GM21723 (cell line): Measurements from ENCODE around the gene WDR55.
"Not testable (repeated sequence)": the region's sequence is repeated elsewhere in the genome, so short reads cannot be mapped to it uniquely, and the experiment has no call there.

Experiments
- ATAC-seq: cut with Tn5 transposase; IDR thresholded peaks from one replicate; pipeline ENCODE4 v1.9.1; 2021; ENCODE audit warnings: mild to moderate bottlenecking, moderate library complexity; ENCODE audit not compliant: unreplicated experiment

The WDR55 gene

DNA sequence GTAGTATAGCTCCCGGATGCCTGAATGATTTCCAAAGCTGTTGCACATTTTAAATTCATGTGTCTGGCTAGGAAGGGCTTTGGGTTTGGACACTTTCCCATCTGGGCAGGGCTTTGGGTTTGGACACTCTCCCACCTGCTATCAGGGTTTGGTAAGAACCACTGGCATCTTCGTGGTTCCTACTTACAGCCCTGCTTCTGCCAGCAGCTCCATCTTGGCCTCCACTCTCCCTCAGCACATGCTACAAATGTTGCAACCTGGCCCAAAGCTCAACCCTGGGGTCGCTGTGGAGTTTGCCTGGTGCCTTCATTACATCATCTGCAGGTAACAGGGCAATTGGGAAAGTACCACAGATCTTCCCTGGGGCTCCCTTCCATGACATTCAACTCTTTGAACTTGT lies 22.0 kb upstream of the WDR55 start:
- no peak for ATAC-seq

GRCh38 chr5:140647042-140647419 lies 17.7 kb upstream of the WDR55 start:
- ATAC-seq = no peak

- no peak for ATAC-seq
Measured at GRCh38 chr5:140658870-140659269, 5.8 kb upstream of the WDR55 start.

- ATAC-seq = not testable (repeated sequence)
Measured at GRCh38 chr5:140660371-140660770, 4.3 kb upstream of the WDR55 start.

GRCh38 chr5:140664030-140664358 lies 710 bp upstream of the WDR55 start:
- no peak for ATAC-seq

DNA sequence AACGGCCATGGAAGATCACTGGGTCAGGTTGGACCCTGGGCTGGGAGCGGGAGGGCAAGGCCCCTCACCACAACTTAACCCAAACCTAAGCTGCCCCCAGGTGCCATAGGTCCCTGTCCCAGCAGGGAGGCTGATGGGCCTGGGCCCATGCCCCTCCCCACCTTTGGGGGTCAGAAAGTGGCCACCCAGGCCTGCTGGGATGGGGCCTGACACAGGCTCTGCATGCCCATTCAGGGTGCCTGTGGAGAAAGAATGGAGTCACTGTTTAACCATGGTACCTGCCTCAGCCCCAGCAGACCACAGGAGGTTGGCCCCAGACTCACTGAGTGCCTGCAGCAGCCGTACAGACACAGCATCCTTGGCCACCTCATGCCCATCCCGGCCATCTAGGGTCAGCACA lies 6.3 kb downstream of the WDR55 start:
- ATAC-seq = not testable (repeated sequence)

GRCh38 chr5:140671472-140672125 lies 6.9 kb downstream of the WDR55 start:
- no peak for ATAC-seq

- no peak for ATAC-seq
Measured at GRCh38 chr5:140672455-140673186, 7.9 kb downstream of the WDR55 start.

- no peak for ATAC-seq
Measured at GRCh38 chr5:140673187-140673976, 8.7 kb downstream of the WDR55 start, which contains the start of gene DND1. TSS of gene DND1 (minus strand) at chr5:140673576. CDS start at chr5:140673542, 34 bp downstream.

DNA sequence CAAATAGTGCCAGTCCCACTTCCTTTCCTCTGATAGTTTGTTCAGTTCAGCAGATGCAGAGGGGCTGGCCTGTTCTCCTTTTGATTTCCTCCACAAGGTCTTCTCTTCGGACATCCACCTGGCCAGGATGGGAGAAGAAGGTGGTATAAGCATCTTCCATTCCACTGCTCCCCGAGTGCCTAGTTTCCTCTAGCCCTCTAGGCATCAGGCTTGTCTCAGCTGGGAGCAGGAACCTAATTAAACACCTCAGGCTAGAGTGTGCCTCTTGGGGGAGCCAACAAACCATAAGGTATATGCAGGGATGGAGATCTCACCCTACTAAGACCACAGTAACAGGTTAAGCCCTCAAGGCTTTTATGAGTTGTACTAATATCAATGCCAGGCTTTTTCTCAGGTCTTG lies 9.5 kb downstream of the WDR55 start:
- ATAC-seq = no peak

- no peak for ATAC-seq
Measured at GRCh38 chr5:140674629-140675028, 9.9 kb downstream of the WDR55 start.

- ATAC-seq = no peak
Measured at GRCh38 chr5:140677947-140678346, 13.2 kb downstream of the WDR55 start.

- no peak for ATAC-seq
Measured at GRCh38 chr5:140678993-140679392, 14.3 kb downstream of the WDR55 start.

GRCh38 chr5:140690376-140690932 lies 25.8 kb downstream of the WDR55 start:
- ATAC-seq = no peak

DNA sequence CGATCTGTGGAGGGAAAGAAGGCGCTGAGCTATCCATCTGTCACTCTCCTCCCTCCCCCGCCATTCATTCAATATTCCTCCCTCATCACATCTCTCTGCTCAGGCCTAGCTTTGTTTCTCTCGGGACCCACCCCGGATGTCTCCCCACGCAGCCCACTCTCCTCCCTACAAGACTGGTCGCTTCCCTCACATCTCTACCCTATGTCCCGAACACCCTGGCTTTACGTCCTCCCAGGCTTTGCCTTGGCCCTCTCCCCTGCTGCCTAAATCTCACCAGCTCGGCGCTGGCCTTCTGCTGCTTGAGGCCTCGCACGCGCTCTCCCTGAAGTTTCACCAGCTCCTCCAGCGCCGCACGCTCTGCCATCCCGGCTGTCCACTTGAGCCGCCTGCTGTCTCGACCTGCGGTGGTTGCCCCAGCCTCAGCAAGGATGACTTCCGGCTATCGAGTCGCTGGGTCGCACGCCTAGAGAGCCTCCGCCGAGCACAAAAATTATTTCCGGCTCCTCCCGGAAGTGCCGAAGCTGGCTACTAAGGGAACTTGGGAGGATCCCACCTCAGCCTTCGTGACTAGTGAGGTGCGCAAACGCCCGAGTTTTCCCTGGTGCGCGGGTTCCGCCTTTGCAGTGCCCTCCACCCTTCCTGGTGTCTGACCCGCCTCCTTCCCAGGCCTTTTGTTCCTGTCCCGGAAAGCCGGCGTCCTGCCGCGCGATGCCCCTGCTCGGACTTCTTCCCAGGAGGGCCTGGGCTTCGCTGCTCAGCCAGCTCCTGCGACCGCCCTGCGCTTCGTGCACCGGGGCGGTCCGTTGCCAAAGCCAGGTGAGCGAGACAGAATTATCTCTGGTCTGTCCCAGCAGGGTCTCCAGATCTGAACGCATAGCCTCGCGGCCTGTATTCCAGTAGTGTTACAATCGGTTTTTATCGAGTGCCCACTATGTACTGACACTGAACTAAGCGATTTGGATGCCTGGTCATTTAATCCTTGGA lies 26.5 kb downstream of the WDR55 start, which contains the start of the genes HARS1 and HARS2:
Gene HARS1 (minus strand): TSS at position 430 of the 984 bp plus-strand sequence. CDS start 66 bp downstream, at position 364.
Gene HARS2 (plus strand): TSS at position 515 of the 984 bp plus-strand sequence. CDS start 194 bp downstream, at position 709.
- peak; percentile 95 for ATAC-seq

GRCh38 chr5:140694276-140694675 lies 29.6 kb downstream of the WDR55 start:
- no peak for ATAC-seq

- no peak for ATAC-seq
Measured at GRCh38 chr5:140696891-140697492, 32.3 kb downstream of the WDR55 start.

- peak; percentile 99 for ATAC-seq
Measured at GRCh38 chr5:140700177-140701144, 35.8 kb downstream of the WDR55 start, which contains the start of gene ZMAT2. TSS of gene ZMAT2 (plus strand) at chr5:140700447. CDS start at chr5:140700461, 14 bp downstream.
